ENCODE data around the gene TENT4A.
A peak's percentile ranks its signal among the peaks of the same experiment; 100 is the strongest.

DNA sequence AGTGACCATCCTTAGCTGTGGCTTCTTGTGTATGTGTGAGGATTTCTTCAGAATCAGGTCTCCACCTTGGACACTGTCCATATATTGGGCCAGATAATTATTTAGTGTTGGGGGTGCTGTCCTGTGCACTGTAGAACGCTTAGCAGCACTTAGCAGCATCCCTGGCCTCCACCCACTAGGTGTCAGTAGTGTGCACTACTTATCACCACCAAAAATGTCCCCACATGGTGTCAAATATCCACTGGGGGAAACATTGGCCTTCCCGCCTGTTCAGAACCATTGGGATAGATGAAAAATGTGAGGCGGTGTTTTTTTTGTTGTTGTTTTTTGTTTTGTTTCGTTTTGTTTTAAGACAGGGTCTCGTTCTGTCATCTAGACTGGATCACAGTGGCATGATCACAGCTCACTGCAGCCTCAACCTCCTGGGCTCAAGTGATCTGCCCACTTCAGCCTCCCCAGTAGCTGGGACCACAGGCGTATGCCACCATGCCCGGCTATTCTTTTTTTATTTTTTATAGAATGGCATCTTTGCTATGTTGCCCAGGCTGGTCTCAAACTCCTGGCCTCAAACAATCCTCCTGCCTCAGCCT lies 67.7 kb downstream of the TENT4A start:
- TF ChIP-seq, protein P1, sequence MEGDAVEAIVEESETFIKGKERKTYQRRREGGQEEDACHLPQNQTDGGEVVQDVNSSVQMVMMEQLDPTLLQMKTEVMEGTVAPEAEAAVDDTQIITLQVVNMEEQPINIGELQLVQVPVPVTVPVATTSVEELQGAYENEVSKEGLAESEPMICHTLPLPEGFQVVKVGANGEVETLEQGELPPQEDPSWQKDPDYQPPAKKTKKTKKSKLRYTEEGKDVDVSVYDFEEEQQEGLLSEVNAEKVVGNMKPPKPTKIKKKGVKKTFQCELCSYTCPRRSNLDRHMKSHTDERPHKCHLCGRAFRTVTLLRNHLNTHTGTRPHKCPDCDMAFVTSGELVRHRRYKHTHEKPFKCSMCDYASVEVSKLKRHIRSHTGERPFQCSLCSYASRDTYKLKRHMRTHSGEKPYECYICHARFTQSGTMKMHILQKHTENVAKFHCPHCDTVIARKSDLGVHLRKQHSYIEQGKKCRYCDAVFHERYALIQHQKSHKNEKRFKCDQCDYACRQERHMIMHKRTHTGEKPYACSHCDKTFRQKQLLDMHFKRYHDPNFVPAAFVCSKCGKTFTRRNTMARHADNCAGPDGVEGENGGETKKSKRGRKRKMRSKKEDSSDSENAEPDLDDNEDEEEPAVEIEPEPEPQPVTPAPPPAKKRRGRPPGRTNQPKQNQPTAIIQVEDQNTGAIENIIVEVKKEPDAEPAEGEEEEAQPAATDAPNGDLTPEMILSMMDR (IDR thresholded peaks at IDR 0.05; ENCODE audit: low read depth, low read length), result peak; percentile 54
- no peak for TF ChIP-seq EZH2phosphoT487 (IDR thresholded peaks at IDR 0.05; ENCODE audit: low read depth)
